ENCODE data around the gene HTT. TPM values are rescaled to one million over a fixed set of nuclear protein-coding genes. Genes with fewer than 3 reads are reported as not detected.

The HTT gene
- total and polyA plus RNA-seq, 2 of the 13 experiments (the other 11 are each of a cell fraction or from before 2014, with no cell fraction given): 17.5 to 19.5 TPM

GRCh38 chr4:3286335-3287175 is 212.1 kb downstream of the HTT start (continued):
- TF ChIP-seq TERF1 (CRISPR knock-in tag; IDR thresholded peaks at IDR 0.05) (no peak), RBM22 (optimal IDR thresholded peaks at IDR 0.05; ENCODE audit: low read length) (no peak), SATB2 (CRISPR knock-in tag; IDR thresholded peaks at IDR 0.05) (no peak), REXO4 (CRISPR knock-in tag; IDR thresholded peaks at IDR 0.05; ENCODE audit: borderline replicate concordance) (no peak), TAF15 (IDR thresholded peaks at IDR 0.05; ENCODE audit: low read depth, low read length, poor library complexity, severe bottlenecking) (no peak), ZNF616 (CRISPR knock-in tag; IDR thresholded peaks at IDR 0.05; ENCODE audit: low read depth) (0 out of 2 replicates have a peak, but pooled peaks have one; percentile 24), KAT7 (CRISPR knock-in tag; IDR thresholded peaks at IDR 0.05; ENCODE audit: borderline replicate concordance) (no peak), ZBTB26 (CRISPR knock-in tag; IDR thresholded peaks at IDR 0.05; ENCODE audit: borderline replicate concordance) (no peak), ZFP37 (CRISPR knock-in tag; IDR thresholded peaks at IDR 0.05; ENCODE audit: borderline replicate concordance) (no peak), JUN (CRISPR knock-in tag; IDR thresholded peaks at IDR 0.05) (no peak), ATF7-NPFF (CRISPR knock-in tag; IDR thresholded peaks at IDR 0.05; ENCODE audit: low read depth) (no peak), ZNF446 (CRISPR knock-in tag; IDR thresholded peaks at IDR 0.05) (no peak), FOXM1 (CRISPR knock-in tag; IDR thresholded peaks at IDR 0.05) (no peak), FOXK2 (IDR thresholded peaks at IDR 0.05) (no peak), MED1 (CRISPR knock-in tag; IDR thresholded peaks at IDR 0.05) (no peak), ZNF138 (CRISPR knock-in tag; IDR thresholded peaks at IDR 0.05; ENCODE audit: low read depth) (no peak), ZNF234 (CRISPR knock-in tag; conservative IDR thresholded peaks at IDR 0.05) (no peak), AHDC1 (CRISPR knock-in tag; IDR thresholded peaks at IDR 0.05; ENCODE audit: borderline replicate concordance) (no peak)
- TF ChIP-seq, protein P1, sequence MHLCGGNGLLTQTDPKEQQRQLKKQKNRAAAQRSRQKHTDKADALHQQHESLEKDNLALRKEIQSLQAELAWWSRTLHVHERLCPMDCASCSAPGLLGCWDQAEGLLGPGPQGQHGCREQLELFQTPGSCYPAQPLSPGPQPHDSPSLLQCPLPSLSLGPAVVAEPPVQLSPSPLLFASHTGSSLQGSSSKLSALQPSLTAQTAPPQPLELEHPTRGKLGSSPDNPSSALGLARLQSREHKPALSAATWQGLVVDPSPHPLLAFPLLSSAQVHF (CRISPR knock-in tag; IDR thresholded peaks at IDR 0.05): no peak

All from HepG2 (cell line).